ENCODE data around the gene WWOX. TPM values are rescaled to one million over a fixed set of nuclear protein-coding genes. Genes with fewer than 3 reads are reported as not detected.

The WWOX gene
- total and polyA plus RNA-seq, 2 of the 8 experiments (the other 6 are each of a cell fraction or from before 2014, with no cell fraction given): 5.4 to 16.7 TPM

GRCh38 chr16:78395035-78395434 lies 295.6 kb downstream of the WWOX start:
- Histone ChIP-seq H3K9me3 (ENCODE audit: insufficient read depth in 2 of 2, low read depth in 1 of 2, low read length in 1 of 2) (peaks cover 14 to 15% of the 10 kb centered on the region in 2 experiments), H3K23me2 (ENCODE audit: low read depth, low read length) (no peaks in the 10 kb centered on the region; the same call in 1 of the 2 replicates), H2BK120ac (replicated peaks; ENCODE audit: low read depth, low read length) (no peak overlapping the region), H3K4me2 (ENCODE audit: insufficient read depth in 1 of 2, low read depth in 2 of 2, low read length in 2 of 2) (no peak overlapping the region), H3K56ac (replicated peaks; ENCODE audit: insufficient read length, low read depth, low read length) (no peak overlapping the region), H3K23ac (ENCODE audit: insufficient read length) (no peak overlapping the region), H4K5ac (ENCODE audit: insufficient read length, low read depth, low read length) (no peak overlapping the region), H3K14ac (ENCODE audit: insufficient read length) (no peak overlapping the region), H3K27ac (ENCODE audit: low read depth, low read length) (no peak overlapping the region), H3K4ac (replicated peaks; ENCODE audit: insufficient read length, low read depth, low read length) (no peak overlapping the region), H3K79me1 (ENCODE audit: low read depth, low read length) (no peaks in the 10 kb centered on the region), H2BK12ac (ENCODE audit: low read depth, low read length) (no peak overlapping the region), H2BK5ac (ENCODE audit: low read depth, low read length) (no peak overlapping the region), H2BK15ac (ENCODE audit: low read length) (no peak overlapping the region), H3K79me2 (ENCODE audit: control insufficient read depth in 1 of 2, insufficient read depth in 2 of 2, low read length in 2 of 2) (no peaks in the 10 kb centered on the region), H3K4me3 (ENCODE audit: extremely low read depth in 1 of 4, insufficient read depth in 2 of 4, low read depth in 3 of 4, low read length in 4 of 4) (no peak overlapping the region), H3K36me3 (ENCODE audit: control insufficient read depth in 2 of 4, insufficient read depth in 4 of 4, low read length in 3 of 4) (peaks cover 0 to 4% (median 0%) of the 10 kb centered on the region in 4 experiments; a peak in 3 of 8 replicates), H3K4me1 (replicated peaks in 1 of 4; ENCODE audit: control insufficient read depth in 3 of 4, insufficient read depth in 4 of 4, low read length in 3 of 4) (no peaks in the 10 kb centered on the region; a peak in 1 of 7 replicates), H4K91ac (replicated peaks; ENCODE audit: insufficient read length, low read length) (no peak overlapping the region), H4K8ac (ENCODE audit: extremely low read depth, insufficient read depth, low read length) (no peak overlapping the region), H2BK20ac (ENCODE audit: low read length) (no peak overlapping the region), H2AK5ac (ENCODE audit: low read depth, low read length) (no peak overlapping the region), H3K9ac (replicated peaks in 1 of 4; ENCODE audit: extremely low read depth in 1 of 4, low read depth in 3 of 4, low read length in 3 of 4) (no peak overlapping the region), H2AFZ (ENCODE audit: low read length) (no peak overlapping the region), H4K20me1 (replicated peaks in 1 of 2; ENCODE audit: control insufficient read depth in 1 of 2, insufficient read depth in 2 of 2, low read length in 2 of 2) (no peaks in the 10 kb centered on the region), H3K18ac (ENCODE audit: extremely low read depth, low read length) (no peak overlapping the region), H3K27me3 (replicated peaks in 1 of 4; ENCODE audit: control insufficient read depth in 3 of 4, extremely low read depth in 1 of 4, insufficient read depth in 3 of 4, low read length in 3 of 4) (no peaks in the 10 kb centered on the region)
- WGBS, 2 experiments (ENCODE audit: extremely low coverage in 1 of 2, insufficient coverage in 1 of 2, insufficient read length in 1 of 2, insufficient replicate concordance in 2 of 2, low coverage in 1 of 2, low lambda C conversion rate in 2 of 2, missing lambda C conversion rate in 1 of 2): 88% methylated on average over 6 of the region's 6 CpGs; no CpG with 5 or more reads in 1 of the 2 experiments
- ChIA-PET CTCF (ENCODE audit: partially characterized antibody) (interaction anchor here (0.9 to 1.4 kb wide), 8 partner anchors 11 to 841 kb away, joined by 3 to 6 read pairs (median 3); no protein-coding TSS in a partner anchor), POLR2A (ENCODE audit: partially characterized antibody) (no interaction called here)
- DNase-seq (ENCODE audit: low read depth in 1 of 2, low spot score in 2 of 2) (no peak), FAIRE-seq (no peak)
- TF ChIP-seq PHF8 (conservative IDR thresholded peaks at IDR 0.05; ENCODE audit: low read depth, low read length) (no peak), POLR2A (IDR thresholded peaks at IDR 0.05; ENCODE audit: control extremely low read depth in 1 of 2, low read depth in 2 of 2, low read length in 2 of 2) (no peak), CHD1 (IDR thresholded peaks at IDR 0.05; ENCODE audit: low read depth, low read length) (no peak), TBP (IDR thresholded peaks at IDR 0.05; ENCODE audit: low read depth, low read length) (no peak), CBX8 (IDR thresholded peaks at IDR 0.05; ENCODE audit: borderline replicate concordance, low read depth, low read length) (no peak), CBX5 (IDR thresholded peaks at IDR 0.05; ENCODE audit: low read depth, low read length) (no peak), HDAC6 (IDR thresholded peaks at IDR 0.05; ENCODE audit: low read depth, low read length) (no peak), SUZ12 (IDR thresholded peaks at IDR 0.05; ENCODE audit: low read length) (no peak), BACH1 (IDR thresholded peaks at IDR 0.05; ENCODE audit: low read length) (no peak), SP4 (IDR thresholded peaks at IDR 0.05; ENCODE audit: low read length) (no peak), MAFK (IDR thresholded peaks at IDR 0.05; ENCODE audit: low read depth, low read length) (no peak), HDAC2 (IDR thresholded peaks at IDR 0.05; ENCODE audit: borderline replicate concordance in 1 of 2, low read depth in 2 of 2, low read length in 2 of 2) (no peak), RAD21 (IDR thresholded peaks at IDR 0.05 in 1 of 2, conservative IDR thresholded peaks at IDR 0.05 in 1 of 2; ENCODE audit: low read depth in 2 of 2, low read length in 2 of 2) (no peak), CEBPB (IDR thresholded peaks at IDR 0.05; ENCODE audit: low read depth, low read length) (no peak), CHD2 (IDR thresholded peaks at IDR 0.05; ENCODE audit: low read length) (no peak)

Measured in H1 (cell line).